ENCODE data around the gene SLC7A5.
"Not testable (repeated sequence)": the region's sequence is repeated elsewhere in the genome, so short reads cannot be mapped to it uniquely, and the experiment has no call there.

Gene SLC7A5

DNA sequence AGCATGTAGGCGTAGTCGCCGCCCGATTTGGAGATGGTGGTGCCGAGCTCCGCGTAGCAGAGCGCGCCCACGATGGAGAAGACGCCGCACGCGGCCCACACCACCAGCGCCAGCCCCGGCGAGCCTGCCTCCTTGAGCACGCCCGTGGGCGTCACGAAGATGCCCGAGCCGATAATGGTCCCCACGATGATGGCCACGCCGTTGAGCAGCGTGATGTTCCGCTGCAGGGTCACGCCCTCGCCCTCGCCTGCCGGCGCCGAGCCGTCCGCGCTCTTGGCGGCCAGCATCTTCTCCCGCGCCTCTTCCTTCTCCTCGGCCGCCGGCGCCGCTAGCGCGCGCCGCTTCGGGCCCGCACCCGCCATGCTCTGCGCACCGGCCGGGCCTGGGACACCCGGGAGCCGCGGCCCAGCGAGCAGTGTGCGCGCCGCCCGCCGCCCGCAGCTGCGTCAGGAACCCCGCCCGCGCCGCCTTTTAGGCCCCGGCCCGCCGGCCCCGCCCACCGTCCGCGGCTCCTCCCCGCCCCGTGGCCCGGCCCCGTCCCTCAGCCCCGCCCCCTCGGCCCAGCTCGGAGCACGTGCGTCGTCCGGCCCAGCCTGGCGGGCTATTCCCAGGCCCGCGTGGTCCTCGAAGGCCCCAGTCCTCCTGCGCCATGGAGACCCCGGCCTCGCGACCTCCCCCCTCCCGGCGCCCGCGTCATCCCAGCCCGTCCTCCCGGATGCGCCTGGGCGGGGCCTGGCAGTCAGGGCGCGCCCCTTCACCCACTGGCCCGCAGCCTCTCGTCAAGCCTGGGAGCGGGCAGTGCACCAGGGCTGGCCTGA is at the start of gene SLC7A5:
TSS of gene SLC7A5 (minus strand) at position 447 of the 818 bp plus-strand sequence. CDS start at position 362, 85 bp downstream.
- in situ Hi-C loops (cut with MboI; ENCODE audit: low sequenced_read_pairs, unreplicated experiment), result not testable (repeated sequence)
- peak; percentile 84 for DNase-seq (ENCODE audit: low spot score)

DNA sequence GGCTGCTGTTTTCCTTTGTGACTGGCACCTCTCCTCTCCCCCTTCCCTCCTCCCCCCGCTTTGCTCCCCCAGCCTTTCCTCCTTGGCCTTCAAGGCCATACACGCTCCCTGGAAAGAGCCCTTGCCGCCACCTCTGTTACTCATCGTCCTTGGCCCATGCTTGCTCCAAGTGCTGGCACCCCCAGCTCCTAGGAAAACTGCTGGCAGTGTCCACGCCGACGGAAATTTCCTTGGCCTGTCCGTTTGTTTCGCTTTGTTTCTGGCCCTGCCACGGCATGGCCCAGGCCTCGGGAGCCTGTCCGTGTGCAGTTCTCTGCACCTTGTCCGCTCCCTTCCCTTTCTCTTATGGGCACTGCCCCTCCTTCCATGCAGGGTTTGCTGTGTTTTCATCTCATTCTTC is 49.0 kb upstream of the SLC7A5 start:
- in situ Hi-C loops (cut with MboI; ENCODE audit: low sequenced_read_pairs, unreplicated experiment), result no loop called here
- DNase-seq (ENCODE audit: low spot score), result no peak
- TF ChIP-seq, protein P1, sequence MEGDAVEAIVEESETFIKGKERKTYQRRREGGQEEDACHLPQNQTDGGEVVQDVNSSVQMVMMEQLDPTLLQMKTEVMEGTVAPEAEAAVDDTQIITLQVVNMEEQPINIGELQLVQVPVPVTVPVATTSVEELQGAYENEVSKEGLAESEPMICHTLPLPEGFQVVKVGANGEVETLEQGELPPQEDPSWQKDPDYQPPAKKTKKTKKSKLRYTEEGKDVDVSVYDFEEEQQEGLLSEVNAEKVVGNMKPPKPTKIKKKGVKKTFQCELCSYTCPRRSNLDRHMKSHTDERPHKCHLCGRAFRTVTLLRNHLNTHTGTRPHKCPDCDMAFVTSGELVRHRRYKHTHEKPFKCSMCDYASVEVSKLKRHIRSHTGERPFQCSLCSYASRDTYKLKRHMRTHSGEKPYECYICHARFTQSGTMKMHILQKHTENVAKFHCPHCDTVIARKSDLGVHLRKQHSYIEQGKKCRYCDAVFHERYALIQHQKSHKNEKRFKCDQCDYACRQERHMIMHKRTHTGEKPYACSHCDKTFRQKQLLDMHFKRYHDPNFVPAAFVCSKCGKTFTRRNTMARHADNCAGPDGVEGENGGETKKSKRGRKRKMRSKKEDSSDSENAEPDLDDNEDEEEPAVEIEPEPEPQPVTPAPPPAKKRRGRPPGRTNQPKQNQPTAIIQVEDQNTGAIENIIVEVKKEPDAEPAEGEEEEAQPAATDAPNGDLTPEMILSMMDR (IDR thresholded peaks at IDR 0.05; ENCODE audit: borderline replicate concordance, control extremely low read depth, extremely low read depth, insufficient read depth, missing control alignments), result no peak

DNA sequence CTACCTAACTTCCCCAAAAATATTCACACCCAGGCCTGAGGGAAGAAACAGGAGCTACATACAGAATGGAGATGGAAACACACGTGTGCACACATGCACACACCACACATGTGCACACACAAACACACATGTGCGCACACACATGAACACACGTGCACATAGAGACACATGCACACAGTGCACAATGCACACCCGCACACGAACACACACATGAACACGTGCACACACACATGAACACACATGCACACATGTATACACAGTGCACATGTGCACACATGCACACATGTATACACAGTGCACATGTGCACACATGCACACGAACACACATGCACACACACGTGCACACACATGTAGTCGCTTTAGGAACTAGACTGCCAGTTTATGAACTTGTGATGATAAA is 48.2 kb upstream of the SLC7A5 start:
- in situ Hi-C loops (cut with MboI; ENCODE audit: low sequenced_read_pairs, unreplicated experiment), result no loop called here
- no peak for DNase-seq (ENCODE audit: low spot score)
- TF ChIP-seq, protein P1 (IDR thresholded peaks at IDR 0.05; ENCODE audit: borderline replicate concordance, control extremely low read depth, extremely low read depth, insufficient read depth, missing control alignments), result no peak

DNA sequence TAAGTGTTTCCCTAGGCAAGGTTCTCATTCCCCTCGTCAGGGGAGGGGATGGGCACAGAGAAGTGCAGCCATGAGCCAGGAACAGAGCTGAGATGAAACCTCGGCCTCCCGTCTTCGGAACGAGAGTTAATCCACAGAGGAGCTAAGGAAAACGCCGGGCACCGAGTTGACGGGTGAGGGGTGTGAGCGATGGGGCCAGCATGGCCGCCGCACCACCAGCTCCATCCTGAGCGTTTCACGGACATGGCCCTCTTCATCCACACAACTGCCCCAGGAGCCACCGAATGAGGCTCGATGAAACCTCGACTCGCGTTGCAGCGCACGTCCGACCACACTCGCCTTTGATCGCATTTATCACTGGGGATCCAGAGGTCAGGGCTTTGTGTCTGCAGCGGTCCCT is 45.5 kb upstream of the SLC7A5 start:
- TF ChIP-seq, protein P1 (IDR thresholded peaks at IDR 0.05; ENCODE audit: borderline replicate concordance, control extremely low read depth, extremely low read depth, insufficient read depth, missing control alignments), result no peak
- in situ Hi-C loops (cut with MboI; ENCODE audit: low sequenced_read_pairs, unreplicated experiment), result no loop called here
- no peak for DNase-seq (ENCODE audit: low spot score)

DNA sequence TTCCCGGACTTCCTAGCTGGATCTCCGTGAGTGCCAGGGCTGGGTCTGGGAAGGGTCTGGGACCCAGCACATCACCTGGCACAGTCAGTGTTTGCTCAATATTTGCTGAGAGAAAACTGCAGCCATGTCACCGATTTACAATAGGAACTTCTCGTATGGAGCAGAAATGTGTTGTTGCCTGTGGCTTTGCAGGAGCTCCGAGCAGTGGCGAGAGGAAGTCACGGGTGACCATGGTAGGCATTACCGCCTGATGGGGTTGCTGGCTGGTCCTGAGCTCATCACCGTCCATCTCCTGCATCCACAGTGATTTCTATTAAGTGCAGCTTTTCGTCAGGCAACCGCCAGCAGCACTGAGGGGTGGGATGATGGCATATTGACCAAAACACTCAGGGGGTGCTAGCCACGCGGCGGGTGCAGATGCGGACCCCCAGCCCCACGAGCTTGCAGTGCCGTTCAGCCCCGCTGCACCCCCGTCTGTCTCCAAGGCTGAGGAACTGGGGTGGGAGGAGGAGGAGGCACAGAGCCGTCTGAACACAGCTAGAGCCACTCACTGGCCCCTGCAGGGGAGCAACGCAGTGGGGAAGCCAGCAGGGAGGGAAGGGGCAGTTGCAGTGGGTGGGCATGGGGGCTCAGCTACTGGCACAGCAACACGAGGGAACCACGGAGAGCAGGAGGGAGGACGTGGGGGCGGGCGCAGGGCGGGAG is 44.9 kb upstream of the SLC7A5 start:
- not testable (repeated sequence) for DNase-seq (ENCODE audit: low spot score)

DNA sequence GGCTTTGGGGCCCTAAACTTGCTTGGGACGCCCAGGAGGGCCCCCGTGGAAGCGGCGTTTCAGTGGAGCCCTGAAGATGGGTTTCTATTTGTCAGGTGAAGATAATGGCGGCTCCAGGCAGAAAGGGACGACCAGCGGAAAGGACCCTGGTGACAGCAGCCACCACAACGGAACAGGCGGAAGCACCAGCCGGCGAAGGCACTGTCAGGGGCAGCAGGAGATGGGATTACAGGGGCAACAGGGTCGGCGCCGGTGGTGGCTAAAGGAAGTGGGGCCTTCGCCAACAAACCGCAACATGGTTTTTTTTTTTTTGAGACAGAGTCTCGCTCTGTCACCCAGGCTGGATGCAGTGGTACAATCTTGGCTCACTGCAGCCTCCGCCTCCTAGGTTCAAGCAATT is 43.4 kb upstream of the SLC7A5 start:
- in situ Hi-C loops (cut with MboI; ENCODE audit: low sequenced_read_pairs, unreplicated experiment); DNase-seq (ENCODE audit: low spot score): not testable (repeated sequence)

More for the DNA sequence above, 44.9 kb upstream of the SLC7A5 start:
- in situ Hi-C loops (cut with MboI; ENCODE audit: low sequenced_read_pairs, unreplicated experiment), result not testable (repeated sequence)

DNA sequence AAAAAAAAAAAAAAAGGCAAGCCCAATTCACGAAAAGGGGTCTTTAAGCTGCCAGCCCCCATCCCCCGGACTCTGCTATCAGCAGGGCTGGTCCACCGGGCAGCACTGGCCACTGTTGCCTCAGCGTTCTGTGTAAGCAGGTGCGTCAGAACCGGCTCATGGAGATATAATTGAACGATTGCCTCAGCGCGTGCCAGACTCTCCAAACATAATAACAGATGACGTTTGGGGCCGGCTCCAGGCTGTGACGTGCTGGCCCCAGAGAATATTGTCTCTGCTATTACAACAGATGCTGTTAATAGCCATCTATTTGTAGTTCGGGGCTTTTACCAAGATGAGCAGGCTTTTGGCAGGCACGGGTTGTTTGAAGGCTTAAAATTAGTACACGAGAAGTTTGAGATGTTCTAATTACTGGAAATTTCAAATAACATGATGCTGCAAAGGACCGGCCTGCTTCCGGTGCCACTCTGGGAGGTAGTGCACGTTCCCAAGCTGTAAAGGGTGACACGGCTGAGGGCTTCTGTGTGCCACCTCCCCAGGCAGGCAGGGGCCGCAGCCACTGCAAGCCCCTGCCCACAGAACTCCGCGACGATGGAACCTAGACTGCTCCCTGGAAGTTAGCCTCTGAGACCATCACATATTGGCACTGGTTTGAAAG is 41.9 kb upstream of the SLC7A5 start:
- DNase-seq (ENCODE audit: low spot score); in situ Hi-C loops (cut with MboI; ENCODE audit: low sequenced_read_pairs, unreplicated experiment): not testable (repeated sequence)

DNA sequence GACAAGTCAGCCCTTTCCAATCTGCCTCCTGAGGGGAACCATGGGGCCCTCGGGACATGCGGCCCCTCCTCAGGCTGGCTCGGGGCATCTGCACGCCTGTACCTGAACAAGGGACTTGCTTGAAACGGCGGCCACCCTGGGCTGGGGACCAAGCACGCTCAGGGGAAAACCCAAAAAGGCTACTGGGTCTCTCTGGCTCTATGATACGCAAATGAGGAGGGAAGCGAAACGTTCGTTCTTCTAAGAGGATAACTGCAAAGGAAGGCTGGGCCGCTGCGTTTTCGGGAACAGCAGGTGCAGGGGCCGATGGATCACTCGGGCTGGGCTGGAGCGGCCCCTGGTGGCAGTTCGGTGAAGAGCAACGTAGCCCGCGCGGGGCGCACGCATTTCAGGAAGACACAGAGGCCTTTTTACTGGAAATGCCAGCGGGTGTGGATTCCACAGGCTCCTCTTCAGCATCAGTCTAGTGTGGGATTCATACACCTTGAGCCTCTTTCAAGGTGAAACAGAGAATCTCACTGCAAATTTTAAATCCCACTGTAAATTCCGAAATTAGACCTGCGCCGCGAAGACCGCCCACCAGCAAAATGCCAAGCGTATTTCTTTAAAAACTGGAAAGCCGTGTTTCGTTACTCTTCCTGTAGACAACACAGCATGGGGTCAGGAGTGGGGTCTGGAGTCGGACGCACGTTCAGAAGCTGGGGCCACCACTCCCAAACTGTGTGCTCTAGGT is 40.1 kb upstream of the SLC7A5 start:
- DNase-seq (ENCODE audit: low spot score), result peak; percentile 89
- TF ChIP-seq, protein P1 (IDR thresholded peaks at IDR 0.05; ENCODE audit: borderline replicate concordance, control extremely low read depth, extremely low read depth, insufficient read depth, missing control alignments), result peak; percentile 90
- in situ Hi-C loops (cut with MboI; ENCODE audit: low sequenced_read_pairs, unreplicated experiment), result not testable (repeated sequence)

DNA sequence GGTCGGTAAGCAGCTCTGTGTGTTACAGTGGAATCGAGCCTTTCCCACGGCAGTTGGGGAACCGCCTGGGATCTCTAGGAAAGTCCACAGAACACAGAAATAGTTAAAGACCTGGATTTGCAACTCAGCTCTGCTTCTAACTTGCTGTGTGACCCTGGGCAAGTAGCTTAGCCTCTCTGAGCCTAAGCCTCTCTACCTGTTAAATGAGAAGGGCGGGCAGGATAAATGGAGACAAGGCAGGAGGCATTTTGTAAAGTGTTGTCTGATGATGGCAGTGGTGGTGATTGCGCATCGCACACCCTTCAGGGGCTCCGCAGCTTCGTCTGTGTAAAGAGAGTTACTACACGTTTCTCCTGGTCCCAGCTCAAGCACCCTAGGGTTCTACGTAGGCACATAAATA is 38.8 kb upstream of the SLC7A5 start:
- in situ Hi-C loops (cut with MboI; ENCODE audit: low sequenced_read_pairs, unreplicated experiment); DNase-seq (ENCODE audit: low spot score): not testable (repeated sequence)

DNA sequence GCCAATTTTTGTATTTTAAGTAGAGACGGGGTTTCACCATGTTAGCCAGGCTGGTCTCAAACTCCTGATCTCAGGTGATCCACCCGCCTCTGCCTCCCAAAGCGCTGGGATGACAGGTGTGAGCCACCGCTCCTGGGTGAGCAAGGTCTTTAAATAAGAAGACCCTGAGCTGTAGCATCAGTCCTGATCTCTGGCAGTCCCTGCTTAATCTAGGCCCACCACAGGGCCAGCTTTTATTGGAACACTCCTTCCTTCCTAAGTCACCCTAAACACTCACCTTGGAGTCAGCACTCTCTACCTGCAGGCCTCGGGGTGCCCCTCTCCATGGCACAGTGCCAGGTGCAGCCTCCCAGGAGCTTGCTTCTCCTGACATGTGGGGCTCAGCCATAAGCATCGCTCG is 36.2 kb upstream of the SLC7A5 start:
- in situ Hi-C loops (cut with MboI; ENCODE audit: low sequenced_read_pairs, unreplicated experiment); DNase-seq (ENCODE audit: low spot score): not testable (repeated sequence)

DNA sequence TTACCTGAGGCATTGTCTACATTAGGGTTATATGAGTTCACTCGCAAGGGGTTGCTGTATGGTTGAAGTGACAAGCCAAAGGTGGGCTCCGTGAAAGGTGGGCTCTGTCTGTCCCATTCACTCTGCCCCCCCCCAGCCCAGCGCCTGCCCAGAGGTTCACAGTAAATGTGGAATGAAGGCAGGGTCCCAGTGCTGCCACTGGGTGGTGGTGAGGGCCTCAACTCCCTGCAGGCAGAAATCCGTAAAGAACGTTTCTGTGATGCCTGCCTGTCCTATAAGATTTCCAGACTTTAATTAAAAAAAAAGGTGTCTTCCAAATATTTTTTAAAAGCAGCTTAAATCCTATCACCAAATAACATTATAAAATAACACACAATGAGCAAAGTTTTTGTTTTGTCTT is 35.7 kb upstream of the SLC7A5 start:
- DNase-seq (ENCODE audit: low spot score); in situ Hi-C loops (cut with MboI; ENCODE audit: low sequenced_read_pairs, unreplicated experiment): not testable (repeated sequence)

DNA sequence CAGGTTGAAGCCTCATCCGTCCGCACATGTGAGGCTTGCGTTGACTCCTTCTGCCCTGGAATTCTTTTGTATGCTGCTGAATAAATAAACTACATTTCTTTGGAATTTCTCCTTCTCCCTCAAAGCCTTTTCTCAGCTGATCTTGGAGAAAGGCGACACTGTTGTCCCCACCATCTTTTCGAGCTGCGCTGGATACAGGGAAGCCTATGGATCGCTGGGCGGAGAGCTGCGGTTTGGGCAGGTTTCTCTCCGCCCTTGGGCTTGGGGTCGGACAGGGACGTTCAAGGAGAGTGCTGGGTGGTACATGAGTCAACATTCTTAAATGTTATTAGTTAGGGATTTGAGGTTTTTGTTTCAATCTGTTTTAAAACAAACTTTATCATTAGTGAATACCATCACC is 31.2 kb upstream of the SLC7A5 start:
- in situ Hi-C loops (cut with MboI; ENCODE audit: low sequenced_read_pairs, unreplicated experiment), result not testable (repeated sequence)

More for the DNA sequence above, 31.2 kb upstream of the SLC7A5 start:
- not testable (repeated sequence) for DNase-seq (ENCODE audit: low spot score)
